Choroid plexus epithelial cell (primary cell): ENCODE measurements around the gene WDR18.

Experiments
- DNase-seq: peaks from one replicate; pipeline ENCODE4 v3.0.0-alpha.2; 2010; ENCODE audit warnings: low read depth
- H3K4me3 ChIP-seq: 2 replicates; pipeline ENCODE4 v1.5.1; 2011; ENCODE audit warnings: low read depth, mild to moderate bottlenecking, control low read depth, low read length, moderate library complexity
- CTCF ChIP-seq: conservative IDR thresholded peaks from 2 replicates; pipeline ENCODE4 v1.5.1; 2011; ENCODE audit warnings: low read depth, mild to moderate bottlenecking, control low read depth, inconsistent platforms, low read length, moderate library complexity

The WDR18 gene

GRCh38 chr19:950352-951066, 33.6 kb upstream of the WDR18 start:
- no peak for TF ChIP-seq CTCF
- no peak for DNase-seq
- no peak overlapping the region for H3K4me3 ChIP-seq

- DNase-seq: no peak
- no peak for TF ChIP-seq CTCF
- no peak overlapping the region for H3K4me3 ChIP-seq
These were observed 32.0 kb upstream of the WDR18 start for GRCh38 chr19:952049-952679.

- DNase-seq: peak; percentile 43
- H3K4me3 ChIP-seq: no peak overlapping the region
These were observed 31.3 kb upstream of the WDR18 start for GRCh38 chr19:952680-953444.

GRCh38 chr19:953445-954271, 30.5 kb upstream of the WDR18 start:
- DNase-seq: no peak
- TF ChIP-seq CTCF: no peak
- H3K4me3 ChIP-seq: no peak overlapping the region

More at GRCh38 chr19:952680-953444, 31.3 kb upstream of the WDR18 start:
- no peak for TF ChIP-seq CTCF

GRCh38 chr19:954272-954671, 29.9 kb upstream of the WDR18 start:
- H3K4me3 ChIP-seq: no peak overlapping the region
- no peak for TF ChIP-seq CTCF
- DNase-seq: no peak

- no peak for TF ChIP-seq CTCF
- no peak overlapping the region for H3K4me3 ChIP-seq
- DNase-seq: peak; percentile 24
These were observed 29.3 kb upstream of the WDR18 start for GRCh38 chr19:954672-955494.
